ENCODE measurements around the gene CALR. TPM values are rescaled to one million over a fixed set of nuclear protein-coding genes. Genes with fewer than 3 reads are reported as not detected.

The CALR gene
- total RNA-seq, 1 donor from 2014 or later, result 1,294 TPM

- H3K4me3 Mint-ChIP-seq, result peak overlapping the region; percentile 93
- no peaks in the 10 kb centered on the region for H3K9me3 Mint-ChIP-seq
- peaks cover 42% of the 10 kb centered on the region for H3K36me3 Mint-ChIP-seq
- H3K27ac Mint-ChIP-seq, result peak overlapping the region; percentile 98
- TF ChIP-seq CTCF (conservative IDR thresholded peaks at IDR 0.05), result no peak
- peaks cover 36% of the 10 kb centered on the region for H3K4me1 Mint-ChIP-seq (ENCODE audit: unreplicated experiment)
- H3K27me3 Mint-ChIP-seq, result no peaks in the 10 kb centered on the region
- DNase-seq (ENCODE audit: extremely low spot score, unreplicated experiment), result no peak
Observed at GRCh38 chr19:12944104-12944674, 5.8 kb downstream of the CALR start.

GRCh38 chr19:12945479-12946091, 7.2 kb downstream of the CALR start, which contains the start of gene RAD23A:
TSS of gene RAD23A (plus strand) at chr19:12945862. CDS start at chr19:12945949, 87 bp downstream.
- Mint-ChIP-seq H3K36me3 (peaks cover 35% of the 10 kb centered on the region), H3K27ac (peak within 1 kb of the TSS; percentile 98), H3K27me3 (no peaks in the 10 kb centered on the region), H3K9me3 (no peaks in the 10 kb centered on the region), H3K4me1 (ENCODE audit: unreplicated experiment) (peaks cover 24% of the 10 kb centered on the region), H3K4me3 (peak within 1 kb of the TSS; percentile 96)
- TF ChIP-seq CTCF (conservative IDR thresholded peaks at IDR 0.05), result no peak
- peak; percentile 99 for DNase-seq (ENCODE audit: extremely low spot score, unreplicated experiment)

GRCh38 chr19:12946092-12946721, 7.8 kb downstream of the CALR start:
- Mint-ChIP-seq H3K36me3 (peaks cover 30% of the 10 kb centered on the region), H3K4me3 (peak overlapping the region; percentile 96)

GRCh38 chr19:12946731-12947496, 8.5 kb downstream of the CALR start:
- peaks cover 30% of the 10 kb centered on the region for H3K36me3 Mint-ChIP-seq
- no peak for DNase-seq (ENCODE audit: extremely low spot score, unreplicated experiment)
- H3K27ac Mint-ChIP-seq, result peak overlapping the region; percentile 96
- TF ChIP-seq CTCF (conservative IDR thresholded peaks at IDR 0.05), result no peak
- H3K4me3 Mint-ChIP-seq, result peak overlapping the region; percentile 96
- peaks cover 19% of the 10 kb centered on the region for H3K4me1 Mint-ChIP-seq (ENCODE audit: unreplicated experiment)
- no peaks in the 10 kb centered on the region for H3K9me3 Mint-ChIP-seq
- no peaks in the 10 kb centered on the region for H3K27me3 Mint-ChIP-seq

More at GRCh38 chr19:12946092-12946721, 7.8 kb downstream of the CALR start:
- peak; percentile 84 for DNase-seq (ENCODE audit: extremely low spot score, unreplicated experiment)
- Mint-ChIP-seq H3K9me3 (no peaks in the 10 kb centered on the region), H3K27ac (peak overlapping the region; percentile 98), H3K4me1 (ENCODE audit: unreplicated experiment) (peaks cover 19% of the 10 kb centered on the region), H3K27me3 (no peaks in the 10 kb centered on the region)
- no peak for TF ChIP-seq CTCF (conservative IDR thresholded peaks at IDR 0.05)

- peaks cover 25% of the 10 kb centered on the region for H3K36me3 Mint-ChIP-seq
- H3K27ac Mint-ChIP-seq, result peak overlapping the region; percentile 42
- peak overlapping the region; percentile 47 for H3K4me3 Mint-ChIP-seq
- no peaks in the 10 kb centered on the region for H3K9me3 Mint-ChIP-seq
- H3K27me3 Mint-ChIP-seq, result no peaks in the 10 kb centered on the region
- DNase-seq (ENCODE audit: extremely low spot score, unreplicated experiment), result no peak
- H3K4me1 Mint-ChIP-seq (ENCODE audit: unreplicated experiment), result peaks cover 19% of the 10 kb centered on the region
- TF ChIP-seq CTCF (conservative IDR thresholded peaks at IDR 0.05), result no peak
Observed at GRCh38 chr19:12947702-12948611, 9.5 kb downstream of the CALR start.

Data from type B pancreatic cell (in vitro differentiated cells).